Hepatocyte (in vitro differentiated cells): ENCODE results near the gene AUTS2.

ENCODE experiments used
- CTCF ChIP-seq: fragments of 200-600 bp; sonication (generic); IDR thresholded peaks from 2 replicates; pipeline ENCODE4 v1.5.1; 2016; ENCODE audit warnings: antibody characterized with exemption, mild to moderate bottlenecking; ENCODE audit not compliant: poor library complexity
- EZH2 ChIP-seq: fragments of 200-600 bp; sonication (generic); IDR thresholded peaks from 2 replicates; pipeline ENCODE4 v1.6.1; 2016; ENCODE audit warnings: antibody characterized with exemption, mild to moderate bottlenecking, borderline replicate concordance
- EZH2phosphoT487 ChIP-seq: fragments of 200-600 bp; sonication (generic); IDR thresholded peaks from one replicate; pipeline ENCODE4 v1.6.1; 2018; ENCODE audit warnings: antibody characterized with exemption, mild to moderate bottlenecking, low read depth, moderate library complexity; ENCODE audit not compliant: unreplicated experiment, severe bottlenecking

GRCh38 chr7:70594170-70594569 lies 995.9 kb downstream of the AUTS2 start:
- TF ChIP-seq CTCF (no peak), EZH2phosphoT487 (no peak), EZH2 (no peak)
